NCI-H1694 treated with DMSO at 0.1 percent for 48 hours (cell line): ENCODE results near the gene RPAP2.
"Not testable (repeated sequence)": the region's sequence is repeated elsewhere in the genome, so short reads cannot be mapped to it uniquely, and the experiment has no call there.

ENCODE experiments used
- DNase-seq: peaks from one replicate; lab custom pipeline; 2025; lab: John Stamatoyannopoulos, UW

RPAP2 gene

DNA sequence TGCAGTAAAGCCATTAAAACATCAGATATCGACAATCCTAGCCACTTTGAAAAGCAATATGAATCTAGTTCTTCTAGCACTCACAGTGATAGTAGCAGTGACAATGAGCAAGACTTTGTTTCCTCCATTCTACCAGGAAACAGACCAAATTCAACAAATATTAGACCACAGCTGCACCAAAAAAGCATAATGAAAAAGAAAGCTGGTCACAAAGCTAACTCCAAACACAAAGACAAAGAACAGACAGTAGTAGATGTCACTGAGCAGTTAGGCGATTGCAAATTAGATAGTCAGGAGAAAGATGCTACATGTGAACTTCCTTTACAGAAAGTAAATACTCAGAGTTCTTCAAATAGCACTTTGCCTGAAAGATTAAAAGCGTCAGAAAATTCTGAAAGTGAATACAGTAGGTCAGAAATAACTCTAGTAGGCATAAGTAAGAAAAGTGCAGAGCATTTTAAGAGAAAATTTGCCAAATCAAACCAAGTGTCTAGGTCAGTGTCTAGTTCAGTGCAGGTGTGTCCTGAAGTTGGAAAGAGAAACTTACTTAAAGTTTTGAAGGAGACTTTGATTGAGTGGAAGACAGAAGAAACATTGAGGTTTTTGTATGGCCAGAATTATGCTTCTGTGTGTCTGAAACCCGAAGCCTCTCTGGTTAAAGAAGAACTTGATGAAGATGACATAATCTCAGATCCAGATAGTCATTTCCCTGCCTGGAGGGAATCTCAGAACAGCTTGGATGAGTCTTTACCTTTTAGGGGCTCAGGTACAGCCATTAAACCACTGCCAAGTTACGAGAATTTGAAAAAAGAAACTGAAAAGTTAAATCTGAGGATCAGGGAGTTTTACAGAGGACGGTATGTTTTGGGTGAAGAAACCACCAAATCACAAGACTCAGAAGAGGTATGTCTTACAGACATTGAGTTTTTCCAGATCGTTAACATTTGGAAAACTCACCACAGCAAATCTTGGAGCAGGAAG is 24.9 kb downstream of the RPAP2 start:
- DNase-seq: no peak

DNA sequence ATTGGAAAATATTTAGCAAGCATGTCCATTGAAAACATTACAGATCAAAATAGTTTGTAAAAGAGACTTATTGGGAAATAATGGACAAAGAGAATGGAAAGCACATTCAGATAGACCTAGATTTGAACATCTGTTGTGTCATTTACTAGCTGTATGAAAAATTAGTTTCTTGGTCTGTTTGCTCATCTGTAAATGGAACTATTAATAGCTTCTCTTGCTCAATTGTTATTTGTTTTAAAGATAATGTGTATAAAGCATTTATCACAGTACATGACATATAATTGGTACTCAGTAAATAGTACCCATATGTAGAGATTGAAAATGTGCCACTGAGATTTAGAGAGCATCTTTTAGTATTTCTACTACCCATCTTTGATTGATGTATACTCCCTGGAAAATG is 25.9 kb downstream of the RPAP2 start:
- peak; percentile 22 for DNase-seq

DNA sequence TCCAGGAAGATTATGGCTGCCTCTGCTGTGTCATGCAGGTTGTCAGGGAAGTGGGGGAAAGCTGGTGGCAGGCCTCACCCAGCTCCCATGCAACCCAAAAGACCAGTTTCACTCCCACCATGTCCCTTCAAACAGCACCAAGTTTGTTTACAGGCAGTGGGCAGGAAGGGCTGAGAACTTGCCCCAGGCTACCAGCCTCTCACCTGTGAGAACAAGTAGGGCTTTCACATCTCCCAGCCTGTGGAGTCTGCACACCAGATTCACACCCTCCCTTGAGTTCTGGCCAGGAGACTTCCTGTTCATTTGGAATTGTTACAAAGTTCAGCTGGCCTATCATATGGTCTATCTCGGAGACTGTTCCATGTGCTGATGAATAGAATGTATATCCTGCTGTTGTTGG is 27.8 kb downstream of the RPAP2 start:
- DNase-seq: no peak

DNA sequence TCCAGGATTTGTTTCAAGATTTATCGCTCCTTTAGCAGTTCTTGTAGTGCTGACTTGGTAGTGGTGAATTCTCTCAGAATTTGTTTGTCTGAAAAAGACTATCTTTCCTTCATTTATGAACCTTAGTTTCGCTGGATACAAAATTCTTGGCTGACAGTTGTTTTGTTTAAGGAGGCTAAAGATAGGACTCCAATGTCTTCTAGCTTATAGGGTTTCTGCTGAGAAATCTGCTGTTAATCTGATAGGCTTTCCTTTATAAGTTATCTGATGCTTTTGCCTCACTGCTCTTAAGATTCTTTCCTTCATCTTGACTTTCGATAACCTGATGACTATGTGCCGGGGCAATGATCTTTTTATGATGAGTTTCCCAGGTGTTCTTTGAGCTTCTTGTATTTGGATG is 28.9 kb downstream of the RPAP2 start:
- no peak for DNase-seq

DNA sequence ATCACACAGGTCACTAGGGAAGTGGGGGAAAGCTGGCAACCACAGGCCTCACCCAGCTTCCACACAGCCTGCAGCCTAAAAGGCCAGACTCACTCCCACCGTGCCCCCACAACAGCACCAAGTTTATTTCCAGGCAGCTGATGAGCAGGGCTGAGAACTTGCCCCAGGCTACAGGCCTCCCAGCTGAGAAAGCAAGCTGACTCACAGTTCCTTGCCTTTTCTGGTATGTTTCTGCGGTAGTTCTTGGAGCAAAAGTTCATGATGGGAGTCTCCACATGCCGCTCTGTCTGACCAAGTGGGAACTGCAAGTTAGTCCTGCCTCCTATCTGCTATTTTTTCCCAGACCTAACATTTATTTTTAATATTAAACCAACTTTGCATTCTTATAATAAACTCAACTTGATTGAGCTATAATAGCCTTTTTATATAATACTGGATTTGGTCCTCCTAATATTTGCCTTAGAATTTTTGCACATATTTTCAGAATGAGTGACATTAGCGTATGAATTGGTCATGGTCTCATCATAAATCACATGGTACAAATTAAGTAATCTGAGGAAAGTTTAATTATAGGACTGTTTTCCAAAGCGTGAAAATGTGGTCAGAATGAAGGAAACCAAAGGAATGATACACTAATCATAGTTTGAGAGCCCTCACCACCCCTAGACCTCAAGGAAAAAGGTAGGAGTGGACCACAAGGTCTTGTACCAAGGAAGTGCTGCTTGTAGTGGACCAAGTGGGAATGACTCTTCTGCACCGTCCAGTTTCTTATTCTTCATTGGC is 30.7 kb downstream of the RPAP2 start:
- DNase-seq: no peak

DNA sequence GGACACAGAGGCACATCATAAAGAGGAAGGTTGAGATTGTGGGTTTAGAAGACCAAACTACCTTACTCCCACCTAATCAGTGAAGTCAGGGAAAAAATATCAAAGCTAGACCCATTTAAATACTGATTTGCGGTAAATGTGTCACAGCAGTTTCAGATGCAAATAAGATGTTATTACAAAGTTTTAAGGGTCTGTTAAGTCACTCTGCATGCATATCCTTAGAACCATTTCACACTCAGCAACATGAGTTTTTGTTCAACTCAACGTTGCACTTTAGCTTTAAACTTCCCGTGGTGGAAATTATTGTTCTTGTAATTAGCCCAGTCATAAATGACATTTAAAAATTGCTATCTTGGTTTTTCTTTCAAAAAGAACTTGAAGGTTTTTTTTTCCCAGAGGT is 34.8 kb downstream of the RPAP2 start:
- DNase-seq: no peak

DNA sequence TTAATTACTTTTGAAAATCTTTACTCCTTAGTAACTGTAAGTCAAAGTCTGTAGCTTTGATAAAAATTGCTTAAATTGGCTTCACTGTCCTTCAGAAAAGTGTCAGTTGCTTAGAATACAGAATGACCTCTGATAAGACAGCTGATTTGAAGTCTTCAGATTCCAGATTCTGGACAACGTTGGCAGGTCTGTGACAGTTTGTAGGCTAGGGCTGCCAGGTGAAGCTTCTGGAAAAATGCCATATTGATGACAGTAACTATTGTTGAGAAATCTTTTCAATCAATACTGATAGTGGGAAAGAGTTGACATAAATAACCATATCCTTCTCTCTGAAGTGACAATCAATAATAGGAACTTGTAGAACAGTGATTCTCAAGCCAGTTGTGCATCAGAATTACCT is 41.3 kb downstream of the RPAP2 start:
- DNase-seq: no peak

DNA sequence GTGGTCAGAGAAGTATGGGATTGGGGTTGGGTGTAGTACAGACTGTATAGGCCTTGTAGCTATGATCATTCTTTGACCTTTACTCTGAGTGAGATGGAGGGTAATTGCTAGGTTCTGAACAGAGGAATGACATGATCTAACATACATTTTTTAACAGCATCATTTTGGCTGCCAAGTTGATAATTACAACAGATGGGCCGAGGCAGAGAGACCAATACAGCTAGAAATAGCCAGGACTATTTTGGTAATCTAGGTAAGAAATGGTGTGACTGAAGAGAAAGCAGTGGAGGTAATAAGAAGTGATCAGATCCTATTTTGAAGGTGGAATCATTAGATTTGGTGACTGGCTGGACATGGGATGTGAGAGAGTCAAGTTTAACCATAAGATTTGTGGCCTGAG is 43.5 kb downstream of the RPAP2 start:
- peak; percentile 37 for DNase-seq

DNA sequence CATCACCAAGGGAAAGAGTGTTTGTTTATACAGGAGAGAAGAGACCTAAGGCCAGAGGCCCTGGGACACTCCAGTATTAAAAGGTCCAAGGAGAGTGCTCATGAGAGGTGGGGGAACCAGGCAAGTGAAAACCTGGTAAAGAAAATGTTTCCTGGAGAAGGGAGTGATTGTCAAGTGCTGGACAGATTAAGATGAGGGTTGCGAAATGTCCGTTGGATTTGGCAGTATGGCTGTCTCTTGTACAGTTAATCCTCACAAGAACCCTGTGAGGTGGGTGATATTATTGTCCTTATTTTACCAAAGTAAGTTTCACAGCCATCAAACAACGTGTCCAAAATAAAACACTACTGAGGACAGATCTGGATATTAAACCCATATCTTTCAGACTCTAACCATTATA is 44.2 kb downstream of the RPAP2 start:
- no peak for DNase-seq

DNA sequence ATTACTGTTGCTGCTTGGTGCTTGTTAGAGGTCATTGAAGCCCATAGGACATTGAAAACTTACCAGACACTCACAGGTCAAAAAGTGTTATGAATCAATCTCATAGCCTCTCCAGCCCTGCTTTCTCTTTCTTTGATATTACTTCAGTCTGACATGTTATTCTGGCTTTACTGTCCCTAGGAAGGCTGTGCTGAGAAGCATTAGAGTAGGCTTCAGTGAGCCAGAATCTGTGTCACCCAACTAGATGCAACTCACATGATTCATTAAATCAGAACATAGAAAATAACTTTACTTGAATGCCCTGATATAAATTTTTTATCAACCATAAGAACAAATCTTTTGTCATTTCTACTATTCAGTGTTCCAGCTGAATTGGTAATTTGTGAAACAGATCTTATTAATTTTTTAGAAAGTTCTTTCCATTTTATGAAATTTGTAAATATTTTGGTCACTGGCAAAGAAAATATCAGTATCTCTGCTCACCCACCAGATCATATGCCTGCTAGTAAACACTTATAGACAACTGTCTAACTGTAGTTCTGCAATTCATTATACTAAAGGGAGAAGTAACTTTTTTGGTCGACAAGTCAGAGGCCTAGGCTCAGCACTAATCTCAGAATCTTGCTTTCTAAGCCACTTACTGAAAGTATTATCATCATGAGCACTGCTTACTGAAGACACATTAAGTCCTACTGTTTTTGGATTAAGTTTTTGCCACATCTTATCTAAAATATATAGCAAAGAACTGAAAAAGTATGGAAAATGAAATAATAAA is 48.2 kb downstream of the RPAP2 start:
- no peak for DNase-seq

DNA sequence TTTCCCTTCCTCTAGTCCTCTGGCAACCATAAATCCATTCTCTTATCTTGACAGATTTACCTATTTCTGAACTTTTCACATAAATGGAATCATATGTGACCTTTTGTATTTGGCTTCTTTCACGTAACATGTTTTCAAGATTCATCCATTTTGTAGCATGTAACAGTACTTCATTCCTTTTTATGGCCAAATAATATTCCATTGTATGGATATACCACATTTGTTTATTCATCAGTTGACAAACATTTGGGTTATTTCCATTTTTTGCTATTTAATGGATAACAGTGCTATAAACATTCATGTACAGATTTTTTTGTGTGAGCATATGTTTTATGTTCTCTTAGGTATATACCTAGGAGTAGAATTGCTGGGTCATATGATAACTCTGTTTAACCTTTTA is 54.0 kb downstream of the RPAP2 start:
- DNase-seq: no peak

DNA sequence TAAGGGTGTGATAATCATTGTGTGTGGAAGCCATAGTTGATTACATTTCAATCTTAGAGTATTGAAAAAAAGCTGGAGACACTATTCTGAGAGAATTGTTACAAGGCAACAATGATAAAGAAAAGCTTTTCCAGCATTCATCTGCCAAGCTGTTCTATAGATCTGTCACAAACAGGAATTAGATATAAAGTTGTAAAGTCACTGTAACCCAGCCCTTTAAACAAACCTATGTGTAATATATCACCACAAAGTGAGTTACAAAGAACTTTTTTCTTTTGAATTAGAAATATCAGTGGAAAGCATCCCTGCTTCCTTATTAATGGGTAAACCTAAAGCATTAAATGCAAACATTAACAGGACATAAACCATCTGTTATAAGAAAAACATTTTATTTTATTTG is 55.4 kb downstream of the RPAP2 start:
- no peak for DNase-seq

DNA sequence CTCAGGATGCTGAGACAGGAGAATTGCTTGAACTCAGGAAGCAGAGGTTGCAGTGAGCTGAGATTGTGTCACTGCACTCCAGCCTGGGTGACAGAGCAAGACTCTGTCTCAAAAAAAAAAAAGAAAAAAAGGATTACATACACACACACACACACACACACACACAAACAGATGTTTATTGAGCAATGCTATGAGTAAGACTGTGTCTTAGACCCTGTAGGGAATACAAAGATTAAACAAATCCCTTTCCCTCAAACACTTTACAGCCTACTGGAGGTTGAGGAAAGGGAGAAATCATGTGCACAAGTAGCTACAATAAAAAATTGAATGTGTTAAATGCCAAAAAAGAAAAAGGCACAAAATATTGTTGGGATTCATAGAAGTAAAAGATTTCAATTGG is 58.1 kb downstream of the RPAP2 start:
- no peak for DNase-seq

DNA sequence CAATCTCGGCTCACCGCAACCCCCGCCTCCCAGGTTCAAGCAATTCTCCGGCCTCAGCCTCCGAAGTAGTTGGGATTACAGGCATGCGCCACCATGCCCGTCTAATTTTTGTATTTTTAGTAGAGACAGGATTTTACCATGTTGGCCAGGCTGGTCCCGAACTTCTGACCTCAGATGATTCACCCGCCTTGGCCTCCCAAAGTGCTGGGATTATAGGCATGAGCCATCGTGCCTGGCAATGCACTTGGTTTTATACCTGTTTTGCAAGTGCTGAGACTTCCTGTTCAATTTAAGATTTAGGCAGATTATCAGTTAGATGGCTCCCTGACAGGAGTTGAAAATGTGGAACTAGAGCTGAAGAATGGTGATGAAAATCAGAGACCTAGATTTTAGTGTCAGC is 60.5 kb downstream of the RPAP2 start:
- DNase-seq: not testable (repeated sequence)

DNA sequence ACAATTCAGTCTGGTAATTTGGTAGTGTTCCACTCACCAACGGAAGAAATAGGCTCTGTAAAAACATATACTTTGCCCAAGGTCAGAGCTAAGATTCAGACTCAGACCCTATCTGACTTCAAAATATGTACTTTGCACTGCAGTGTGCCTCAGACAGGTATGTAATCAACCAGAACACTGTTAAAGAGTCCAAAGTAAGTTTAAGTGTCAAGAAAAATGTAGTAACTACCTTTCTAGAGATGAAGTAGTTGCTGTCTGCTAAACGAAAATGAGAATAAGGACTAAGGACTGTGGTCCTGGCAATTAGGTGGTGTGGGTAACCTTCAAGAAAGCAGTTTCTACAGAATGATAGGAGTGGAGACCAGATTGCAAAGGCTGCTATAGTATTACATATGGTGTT is 61.1 kb downstream of the RPAP2 start:
- no peak for DNase-seq

DNA sequence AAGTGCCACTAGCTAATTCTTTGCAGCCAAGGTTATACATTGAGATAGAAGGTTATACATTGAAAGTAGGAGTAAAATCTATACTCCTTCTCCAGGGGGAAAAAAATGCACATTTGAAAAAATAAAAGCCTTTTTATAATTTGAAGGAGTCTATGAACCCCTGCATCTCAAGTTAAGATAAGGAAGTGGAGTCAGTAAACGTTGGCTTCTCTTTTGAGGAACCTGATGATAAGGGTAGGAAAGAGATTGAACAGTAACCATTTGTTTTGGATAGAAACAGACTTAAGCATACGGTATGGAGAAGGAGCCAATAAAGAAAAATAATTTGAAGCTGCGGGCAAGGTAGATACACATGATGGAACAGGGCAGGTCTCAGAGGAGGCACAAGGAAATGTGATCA is 64.1 kb downstream of the RPAP2 start:
- DNase-seq: no peak

DNA sequence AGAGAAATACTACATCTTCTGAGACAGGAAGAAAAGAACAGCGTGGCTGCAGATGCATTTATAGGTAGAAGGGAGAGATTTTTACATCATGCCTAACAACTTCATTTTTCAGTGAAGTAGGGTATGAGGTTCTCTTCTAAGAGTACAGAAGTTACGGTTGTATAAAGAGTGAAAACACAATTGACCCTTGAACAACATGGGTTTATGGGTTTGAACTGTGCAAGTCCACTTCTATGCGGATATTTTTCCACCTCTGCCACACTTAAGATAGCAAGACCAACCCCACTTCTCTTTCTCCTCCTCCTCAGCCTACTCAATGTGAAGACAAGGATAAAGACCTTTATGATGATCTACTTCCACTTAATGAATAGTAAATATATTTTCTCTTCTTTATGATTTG is 64.5 kb downstream of the RPAP2 start:
- no peak for DNase-seq

DNA sequence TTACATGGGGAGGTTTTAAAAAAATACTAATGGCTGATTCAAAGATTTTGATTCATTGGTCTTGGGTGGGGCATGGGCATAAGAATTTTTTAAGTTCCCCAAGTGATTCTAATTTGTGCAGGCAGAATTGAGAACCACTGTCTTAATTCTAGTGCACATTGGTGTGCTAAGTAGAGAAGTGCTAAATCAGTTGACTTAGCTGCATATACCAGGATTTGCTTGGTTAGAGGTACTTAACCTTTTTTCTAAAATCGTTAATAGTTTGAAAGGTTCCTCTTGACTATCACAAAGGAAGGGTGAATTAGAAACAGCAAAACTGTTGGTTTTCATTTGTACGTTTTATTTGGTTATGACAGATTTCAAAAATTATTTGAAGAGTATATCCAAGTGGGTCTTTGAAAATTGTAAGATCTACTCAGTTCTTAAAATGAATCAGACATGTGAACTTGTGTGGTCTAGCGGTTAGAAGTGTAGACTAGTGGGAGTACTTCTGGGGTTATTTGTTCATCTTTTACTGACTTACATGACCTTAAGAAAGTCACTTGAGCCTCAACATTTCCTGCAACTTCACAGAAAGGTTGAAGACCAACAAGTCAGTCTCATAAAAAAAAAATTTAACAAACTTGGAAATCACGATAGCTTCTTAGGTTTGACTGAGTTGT is 66.7 kb downstream of the RPAP2 start:
- no peak for DNase-seq

DNA sequence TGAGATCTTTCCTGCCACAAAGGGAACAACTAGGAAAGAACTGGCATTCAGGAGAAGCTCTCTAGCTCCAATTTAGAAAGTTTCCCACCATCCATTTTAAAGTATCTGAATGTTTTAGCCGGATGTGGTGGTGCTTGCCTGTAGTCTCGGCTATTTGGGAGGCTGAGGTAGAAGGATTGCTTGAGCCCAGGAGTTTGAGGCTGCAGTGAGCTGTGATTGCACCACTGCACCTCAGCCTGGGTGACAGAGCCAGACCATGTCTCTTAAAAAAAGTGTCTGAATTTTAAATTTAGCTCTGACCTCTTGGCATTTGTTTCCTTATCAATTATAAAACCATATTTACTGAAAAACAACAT is 67.2 kb downstream of the RPAP2 start:
- no peak for DNase-seq

DNA sequence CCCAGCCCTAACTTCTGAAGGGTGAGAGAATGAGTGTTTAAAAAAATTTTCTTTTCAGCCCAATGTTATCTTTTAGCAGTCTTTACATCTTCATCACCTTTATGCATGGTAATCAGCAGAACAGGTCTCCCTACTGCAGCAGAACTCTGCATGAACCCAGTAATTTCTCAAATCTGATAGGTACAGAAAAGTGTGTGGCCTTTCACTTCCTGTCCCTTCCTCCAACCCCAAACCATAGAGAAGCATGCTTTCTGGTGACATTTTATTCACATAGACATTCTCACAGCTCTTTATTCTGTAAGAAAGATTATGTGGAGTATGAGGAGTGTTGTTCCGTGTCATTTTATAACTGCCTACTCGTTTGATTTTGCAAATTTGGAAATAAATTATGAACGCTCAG is 68.6 kb downstream of the RPAP2 start:
- no peak for DNase-seq

DNA sequence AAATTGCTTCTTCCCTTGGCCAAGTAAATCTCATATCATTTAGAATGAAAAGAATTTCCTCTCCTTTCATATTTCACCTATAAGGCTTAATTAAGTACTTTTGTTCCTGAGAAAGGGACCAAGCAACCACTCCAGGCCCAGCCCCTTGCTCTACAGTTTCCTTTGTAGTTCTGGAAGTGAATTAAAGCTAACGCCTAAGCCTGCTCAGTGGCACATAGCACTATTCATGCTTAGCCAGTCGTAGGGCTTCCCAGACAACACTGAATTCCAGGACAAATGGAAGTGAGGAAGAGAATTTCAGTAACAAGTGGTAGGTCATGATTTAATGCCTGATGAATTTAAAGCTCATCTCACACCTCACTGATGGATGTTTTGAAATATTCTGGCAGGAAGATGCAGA is 73.3 kb downstream of the RPAP2 start:
- no peak for DNase-seq

DNA sequence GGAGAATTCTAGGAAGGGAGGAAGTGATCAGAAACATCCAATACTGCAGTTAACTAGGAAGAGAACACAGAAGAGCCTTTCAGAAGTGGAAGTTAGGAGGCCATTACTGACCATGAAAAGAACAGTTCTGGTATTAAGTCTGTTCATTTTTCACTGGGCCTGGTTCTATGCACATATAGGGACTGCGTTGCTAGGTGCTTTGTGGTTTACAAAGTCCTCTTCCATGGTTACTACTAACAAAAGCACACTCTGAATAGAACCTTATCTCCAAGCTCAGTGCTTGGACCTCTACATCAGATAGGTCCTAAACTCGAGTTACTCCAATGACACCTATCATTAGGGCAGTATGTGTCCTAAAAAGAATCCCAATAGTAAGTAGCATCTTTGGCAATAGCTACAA is 75.4 kb downstream of the RPAP2 start:
- DNase-seq: no peak
